SK-N-SH treated with all-trans-retinoic acid at 6 μM for 48 hours (cell line): ENCODE results near the gene TFPI2.
A peak's percentile ranks its signal among the peaks of the same experiment; 100 is the strongest.
"Not testable (repeated sequence)": the region's sequence is repeated elsewhere in the genome, so short reads cannot be mapped to it uniquely, and the experiment has no call there.

Source experiments
- ATAC-seq: fragments of 200-7000 bp; cut with Tn5 transposase; 3 replicates; pipeline ENCODE4 v1.9.1; 2020; ENCODE audit warnings: mild to moderate bottlenecking, moderate library complexity
- ARNTL ChIP-seq: fragments of 450-650 bp; formaldehyde crosslinking; IDR thresholded peaks from 2 replicates; pipeline ENCODE4 v1.5.0; 2020; ENCODE audit warnings: low read depth, mild to moderate bottlenecking, moderate library complexity, borderline replicate concordance
- BACH2 ChIP-seq: fragments of 250-450 bp; sonication (Bioruptor Pico); IDR thresholded peaks from 2 replicates; pipeline ENCODE4 v1.9.0; 2021; ENCODE audit warnings: mild to moderate bottlenecking, borderline replicate concordance
- CSDC2 ChIP-seq: fragments of 250-450 bp; sonication (Bioruptor Pico); IDR thresholded peaks from 2 replicates; pipeline ENCODE4 v1.5.0; 2020; ENCODE audit warnings: mild to moderate bottlenecking, moderate library complexity
- GLIS3 ChIP-seq: fragments of 250-450 bp; sonication (Bioruptor Pico); IDR thresholded peaks from 2 replicates; pipeline ENCODE4 v1.5.0; 2020; ENCODE audit warnings: mild to moderate bottlenecking, moderate library complexity
- ISL1 ChIP-seq: fragments of 250-450 bp; sonication (Bioruptor Pico); IDR thresholded peaks from 2 replicates; pipeline ENCODE4 v2.1.2; 2022; ENCODE audit warnings: mild to moderate bottlenecking, moderate library complexity
- OSR1 ChIP-seq: fragments of 250-450 bp; sonication (Bioruptor Pico); IDR thresholded peaks from 2 replicates; pipeline ENCODE4 v1.8.0; 2022; ENCODE audit warnings: moderate library complexity, mild to moderate bottlenecking, inconsistent platforms
- PPARA ChIP-seq: fragments of 250-450 bp; sonication (Bioruptor Pico); IDR thresholded peaks from 2 replicates; pipeline ENCODE4 v1.5.0; 2020; ENCODE audit warnings: mild to moderate bottlenecking, borderline replicate concordance
- RARB ChIP-seq: fragments of 250-450 bp; sonication (Bioruptor Pico); IDR thresholded peaks from 2 replicates; pipeline ENCODE4 v1.8.0; 2021; ENCODE audit warnings: mild to moderate bottlenecking, moderate library complexity
- SNAI2 ChIP-seq: fragments of 250-450 bp; sonication (Bioruptor Pico); IDR thresholded peaks from 2 replicates; pipeline ENCODE4 v1.5.0; 2020; ENCODE audit warnings: mild to moderate bottlenecking, moderate library complexity
- TCF4 ChIP-seq: fragments of 250-450 bp; sonication (Bioruptor Pico); IDR thresholded peaks from 2 replicates; pipeline ENCODE4 v1.8.0; 2021; ENCODE audit warnings: mild to moderate bottlenecking, moderate library complexity, borderline replicate concordance
- TOX ChIP-seq: fragments of 250-450 bp; sonication (Bioruptor Pico); IDR thresholded peaks from 2 replicates; pipeline ENCODE4 v1.8.0; 2021; ENCODE audit warnings: mild to moderate bottlenecking, moderate library complexity, borderline replicate concordance
- ZC3H10 ChIP-seq: fragments of 250-450 bp; sonication (Bioruptor Pico); IDR thresholded peaks from 2 replicates; pipeline ENCODE4 v1.5.1; 2021; ENCODE audit warnings: mild to moderate bottlenecking, moderate library complexity
- ZFP3 ChIP-seq: fragments of 250-450 bp; sonication (Bioruptor Pico); IDR thresholded peaks from 2 replicates; pipeline ENCODE4 v1.5.0; 2020; ENCODE audit warnings: mild to moderate bottlenecking, moderate library complexity
- ZFP30 ChIP-seq: fragments of 450-650 bp; formaldehyde crosslinking; IDR thresholded peaks from 2 replicates; pipeline ENCODE4 v1.5.0; 2022; ENCODE audit warnings: mild to moderate bottlenecking, moderate library complexity
- ZNF565 ChIP-seq: fragments of 450-650 bp; formaldehyde crosslinking; conservative IDR thresholded peaks from 2 replicates; pipeline ENCODE4 v1.5.0; 2020; ENCODE audit warnings: low read depth, mild to moderate bottlenecking, moderate library complexity
- ZNF8 ChIP-seq: fragments of 450-650 bp; formaldehyde crosslinking; IDR thresholded peaks from 2 replicates; pipeline ENCODE4 v1.5.0; 2020; ENCODE audit warnings: mild to moderate bottlenecking, moderate library complexity
- TF ChIP-seq, protein P1 (sequence below): fragments of 250-450 bp; sonication (Bioruptor Pico); IDR thresholded peaks from 2 replicates; pipeline ENCODE4 v1.5.0; 2020; ENCODE audit warnings: mild to moderate bottlenecking, moderate library complexity
- TF ChIP-seq, protein P2 (sequence below): fragments of 250-450 bp; sonication (Bioruptor Pico); IDR thresholded peaks from 2 replicates; pipeline ENCODE4 v1.8.0; 2021; ENCODE audit warnings: low read depth, mild to moderate bottlenecking, moderate library complexity, borderline replicate concordance
- TF ChIP-seq, protein P3 (sequence below): fragments of 250-450 bp; sonication (Bioruptor Pico); IDR thresholded peaks from 2 replicates; pipeline ENCODE4 v1.8.0; 2020; ENCODE audit warnings: mild to moderate bottlenecking, moderate library complexity, borderline replicate concordance
- TF ChIP-seq, protein P4 (sequence below): fragments of 250-450 bp; sonication (Bioruptor Pico); IDR thresholded peaks from 2 replicates; pipeline ENCODE4 v1.5.1; 2021; ENCODE audit warnings: mild to moderate bottlenecking, moderate library complexity
- TF ChIP-seq, protein P5 (sequence below): fragments of 250-450 bp; sonication (Bioruptor Pico); IDR thresholded peaks from 2 replicates; pipeline ENCODE4 v1.5.1; 2020; ENCODE audit warnings: low read depth, mild to moderate bottlenecking, moderate library complexity

Gene TFPI2

DNA sequence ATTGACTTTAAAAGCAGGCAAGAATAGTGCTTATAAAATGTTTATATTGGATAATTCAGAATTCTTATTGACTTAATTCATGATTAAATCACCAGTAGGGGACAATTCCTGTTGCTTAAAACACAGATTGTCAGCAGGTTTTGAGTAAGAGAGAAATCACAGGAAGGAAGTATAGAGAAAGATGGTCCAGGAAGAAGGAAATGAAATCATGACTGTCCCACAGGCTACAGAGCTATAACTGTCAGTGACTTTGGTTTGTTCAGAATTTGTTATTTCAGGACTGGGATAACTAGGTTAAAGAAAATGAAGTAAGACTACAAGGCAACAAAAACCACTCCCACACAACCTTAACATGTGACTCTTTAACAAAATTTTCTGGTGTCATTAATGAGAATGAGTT lies 22.6 kb upstream of the TFPI2 start:
- no peak for TF ChIP-seq ZNF8
- TF ChIP-seq ISL1 (CRISPR knock-in tag): peak; percentile 75
- no peak for ATAC-seq

DNA sequence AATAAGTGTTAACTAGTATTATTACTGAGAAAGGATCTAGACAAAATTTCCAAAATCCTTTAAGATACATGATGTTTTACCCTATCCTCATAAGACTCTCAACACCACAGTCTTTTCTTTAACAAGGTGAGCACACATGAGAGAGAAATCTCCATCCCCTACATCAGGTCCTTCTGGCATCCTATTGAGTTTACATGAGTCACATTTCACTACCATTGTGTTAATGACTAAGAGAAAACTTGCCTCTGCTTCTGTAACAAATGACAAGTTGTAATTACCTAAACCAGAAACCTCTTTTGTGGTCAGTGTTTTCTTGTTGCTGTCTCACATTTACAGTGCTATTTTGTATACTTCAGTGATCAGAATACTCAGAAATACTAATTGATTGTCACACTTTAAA lies 21.1 kb upstream of the TFPI2 start:
- not testable (repeated sequence) for ATAC-seq

DNA sequence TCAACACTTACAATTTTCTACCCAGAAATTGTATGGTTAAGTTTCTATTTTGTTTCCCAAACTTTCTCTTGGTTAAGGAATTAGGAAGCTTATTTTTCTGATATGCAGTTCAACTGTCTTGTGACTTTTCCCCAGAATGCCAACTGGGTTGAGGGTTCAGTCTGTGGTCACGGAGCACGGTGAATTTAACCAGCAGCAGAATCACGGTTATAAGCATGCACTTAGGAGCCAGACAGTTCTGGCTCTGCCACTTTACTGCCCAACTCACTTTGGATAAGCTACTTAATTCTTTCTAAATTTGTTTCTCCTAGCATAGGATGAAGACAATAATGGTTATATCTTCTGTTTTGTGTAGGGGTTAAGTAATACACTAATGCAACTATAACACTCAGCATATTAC lies 20.7 kb upstream of the TFPI2 start:
- not testable (repeated sequence) for ATAC-seq

DNA sequence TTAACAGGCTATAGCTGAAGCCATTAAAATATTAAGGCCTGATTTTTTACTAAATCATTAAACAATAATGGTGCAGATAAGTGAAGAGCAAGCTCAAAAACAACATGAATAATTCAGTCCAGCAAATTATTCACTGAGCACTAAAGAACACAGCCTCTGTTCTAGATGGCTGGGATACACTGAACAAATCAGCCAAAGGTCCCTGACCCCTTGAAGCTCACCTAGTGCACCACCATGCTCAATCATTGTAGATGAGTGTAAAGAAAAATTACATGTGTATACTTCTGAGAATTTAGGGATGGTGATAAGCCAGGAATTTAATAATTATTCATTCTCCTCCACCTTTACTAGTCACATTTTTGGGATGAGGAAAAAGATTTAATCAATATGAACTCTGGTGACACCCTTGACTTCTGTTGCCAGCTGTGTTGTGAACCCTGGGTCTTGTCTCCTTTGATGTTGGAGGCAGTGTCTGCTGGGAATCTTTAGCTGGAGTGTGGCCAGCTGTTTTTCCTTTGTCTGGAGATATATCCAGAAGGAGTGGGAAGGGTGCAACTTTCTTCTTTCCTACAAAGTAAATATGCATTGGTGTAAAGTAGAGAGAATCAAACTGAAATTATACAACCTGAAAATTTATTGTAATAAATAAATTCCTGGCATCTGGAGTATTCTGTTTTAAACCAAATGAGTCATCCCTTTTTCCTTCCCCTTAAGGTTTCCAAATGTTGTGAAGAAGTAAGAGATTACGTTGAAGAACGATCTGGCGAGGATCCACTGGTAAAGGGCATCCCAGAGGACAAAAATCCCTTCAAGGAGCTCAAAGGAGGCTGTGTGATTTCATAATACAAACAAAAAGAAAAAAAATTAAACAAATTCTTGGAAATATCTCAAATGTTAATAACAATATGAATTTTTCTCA lies 19.8 kb upstream of the TFPI2 start:
- TF ChIP-seq CSDC2 (CRISPR knock-in tag) (no peak), ISL1 (CRISPR knock-in tag) (0 out of 2 replicates have a peak, but pooled peaks have one; percentile 6)
- TF ChIP-seq, all 23 proteins: peak for 1
- peak; percentile 65 for ATAC-seq

DNA sequence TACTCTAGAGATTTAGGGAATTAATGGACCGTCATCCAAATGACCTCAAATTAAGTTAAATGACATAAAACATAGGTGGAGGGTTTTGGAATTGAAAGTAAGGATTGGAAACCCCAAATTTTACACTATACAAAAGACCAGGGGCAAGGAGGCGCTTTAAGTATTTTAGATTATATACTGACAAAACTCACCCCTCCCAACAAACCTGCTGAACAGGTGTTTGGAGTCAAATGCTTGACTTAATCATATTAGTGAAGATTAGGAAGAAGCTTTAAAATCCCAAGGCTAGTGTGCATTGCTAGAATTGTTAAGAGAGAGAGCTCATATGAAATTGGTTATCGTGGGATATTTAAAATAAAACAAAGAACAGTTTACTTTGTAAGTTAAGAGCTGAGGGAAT lies 15.7 kb upstream of the TFPI2 start, which contains the start of gene GNGT1:
GNGT1 (plus strand) TSS at position 301 of the 400 bp plus-strand sequence. CDS start 180 bp downstream, outside the sequence.
- TF ChIP-seq BACH2 (no peak), SNAI2 (no peak), RARB (CRISPR knock-in tag) (no peak), CSDC2 (CRISPR knock-in tag) (no peak), ZFP3 (CRISPR knock-in tag) (no peak)
- no peak for ATAC-seq

DNA sequence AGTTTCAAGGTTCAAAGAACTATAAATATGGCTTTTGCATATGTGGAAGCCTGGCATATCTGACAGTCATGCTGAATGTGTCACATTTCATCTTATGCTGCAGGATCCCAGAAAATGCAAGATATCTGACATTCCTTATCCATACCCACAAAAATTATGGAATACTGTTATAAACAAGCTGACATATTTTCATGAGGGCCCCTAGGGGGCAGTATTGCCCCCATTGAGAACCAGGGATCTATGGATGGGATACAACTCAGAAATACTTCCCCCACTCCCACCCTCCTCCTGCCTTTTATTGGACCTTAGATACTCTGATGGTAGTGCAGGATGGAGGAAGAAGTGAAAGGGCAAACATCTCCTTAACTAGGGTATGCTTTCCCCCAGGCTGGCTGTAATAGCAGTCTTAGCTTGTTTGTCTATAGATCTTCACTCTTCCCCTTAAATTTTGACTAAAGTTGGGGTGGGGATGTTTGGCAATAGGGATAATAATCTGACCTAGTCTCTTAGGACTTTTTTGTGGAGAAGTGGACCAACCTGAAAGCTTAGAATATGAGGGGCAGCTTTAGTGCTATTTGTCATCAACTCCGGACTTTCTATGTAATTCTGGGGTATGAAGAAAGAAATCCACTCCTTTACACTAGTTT lies 12.3 kb upstream of the TFPI2 start:
- peak; percentile 95 for ATAC-seq
- TF ChIP-seq ZFP3 (CRISPR knock-in tag): no peak
- TF ChIP-seq ZFP30: no peak
- TF ChIP-seq, protein P1, sequence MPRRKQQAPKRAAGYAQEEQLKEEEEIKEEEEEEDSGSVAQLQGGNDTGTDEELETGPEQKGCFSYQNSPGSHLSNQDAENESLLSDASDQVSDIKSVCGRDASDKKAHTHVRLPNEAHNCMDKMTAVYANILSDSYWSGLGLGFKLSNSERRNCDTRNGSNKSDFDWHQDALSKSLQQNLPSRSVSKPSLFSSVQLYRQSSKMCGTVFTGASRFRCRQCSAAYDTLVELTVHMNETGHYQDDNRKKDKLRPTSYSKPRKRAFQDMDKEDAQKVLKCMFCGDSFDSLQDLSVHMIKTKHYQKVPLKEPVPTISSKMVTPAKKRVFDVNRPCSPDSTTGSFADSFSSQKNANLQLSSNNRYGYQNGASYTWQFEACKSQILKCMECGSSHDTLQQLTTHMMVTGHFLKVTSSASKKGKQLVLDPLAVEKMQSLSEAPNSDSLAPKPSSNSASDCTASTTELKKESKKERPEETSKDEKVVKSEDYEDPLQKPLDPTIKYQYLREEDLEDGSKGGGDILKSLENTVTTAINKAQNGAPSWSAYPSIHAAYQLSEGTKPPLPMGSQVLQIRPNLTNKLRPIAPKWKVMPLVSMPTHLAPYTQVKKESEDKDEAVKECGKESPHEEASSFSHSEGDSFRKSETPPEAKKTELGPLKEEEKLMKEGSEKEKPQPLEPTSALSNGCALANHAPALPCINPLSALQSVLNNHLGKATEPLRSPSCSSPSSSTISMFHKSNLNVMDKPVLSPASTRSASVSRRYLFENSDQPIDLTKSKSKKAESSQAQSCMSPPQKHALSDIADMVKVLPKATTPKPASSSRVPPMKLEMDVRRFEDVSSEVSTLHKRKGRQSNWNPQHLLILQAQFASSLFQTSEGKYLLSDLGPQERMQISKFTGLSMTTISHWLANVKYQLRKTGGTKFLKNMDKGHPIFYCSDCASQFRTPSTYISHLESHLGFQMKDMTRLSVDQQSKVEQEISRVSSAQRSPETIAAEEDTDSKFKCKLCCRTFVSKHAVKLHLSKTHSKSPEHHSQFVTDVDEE (CRISPR knock-in tag): no peak
- TF ChIP-seq CSDC2 (CRISPR knock-in tag): no peak

DNA sequence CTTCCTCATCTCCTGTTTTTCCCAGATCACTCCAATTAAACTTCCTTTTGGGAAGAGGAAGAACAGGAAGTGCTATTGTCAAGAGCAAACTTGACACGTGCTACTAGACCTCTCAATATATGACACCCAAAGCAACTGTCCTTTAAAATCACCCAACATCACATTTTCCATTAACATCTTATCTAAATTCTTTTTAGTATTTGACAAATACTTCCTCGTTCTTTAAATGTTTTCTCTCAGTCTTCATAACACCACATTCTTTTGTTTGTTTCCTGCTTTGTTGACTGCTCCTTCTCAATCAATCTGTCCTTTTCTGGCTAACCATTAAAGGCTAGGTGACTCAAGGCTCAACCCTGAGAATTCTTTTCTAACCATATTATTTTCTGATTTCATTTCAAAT lies 7.1 kb upstream of the TFPI2 start:
- ATAC-seq: no peak
- TF ChIP-seq, protein P2, sequence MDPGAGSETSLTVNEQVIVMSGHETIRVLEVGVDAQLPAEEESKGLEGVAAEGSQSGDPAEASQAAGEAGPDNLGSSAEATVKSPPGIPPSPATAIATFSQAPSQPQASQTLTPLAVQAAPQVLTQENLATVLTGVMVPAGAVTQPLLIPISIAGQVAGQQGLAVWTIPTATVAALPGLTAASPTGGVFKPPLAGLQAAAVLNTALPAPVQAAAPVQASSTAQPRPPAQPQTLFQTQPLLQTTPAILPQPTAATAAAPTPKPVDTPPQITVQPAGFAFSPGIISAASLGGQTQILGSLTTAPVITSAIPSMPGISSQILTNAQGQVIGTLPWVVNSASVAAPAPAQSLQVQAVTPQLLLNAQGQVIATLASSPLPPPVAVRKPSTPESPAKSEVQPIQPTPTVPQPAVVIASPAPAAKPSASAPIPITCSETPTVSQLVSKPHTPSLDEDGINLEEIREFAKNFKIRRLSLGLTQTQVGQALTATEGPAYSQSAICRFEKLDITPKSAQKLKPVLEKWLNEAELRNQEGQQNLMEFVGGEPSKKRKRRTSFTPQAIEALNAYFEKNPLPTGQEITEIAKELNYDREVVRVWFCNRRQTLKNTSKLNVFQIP (CRISPR knock-in tag): no peak
- TF ChIP-seq TCF4 (CRISPR knock-in tag) (no peak), ZC3H10 (CRISPR knock-in tag) (no peak), OSR1 (CRISPR knock-in tag) (no peak), PPARA (CRISPR knock-in tag) (no peak), GLIS3 (CRISPR knock-in tag) (no peak), ARNTL (CRISPR knock-in tag) (no peak), TOX (CRISPR knock-in tag) (no peak), CSDC2 (CRISPR knock-in tag) (no peak), ZNF8 (no peak), ZNF565 (no peak), RARB (CRISPR knock-in tag) (no peak), SNAI2 (no peak)
- TF ChIP-seq, protein P3, sequence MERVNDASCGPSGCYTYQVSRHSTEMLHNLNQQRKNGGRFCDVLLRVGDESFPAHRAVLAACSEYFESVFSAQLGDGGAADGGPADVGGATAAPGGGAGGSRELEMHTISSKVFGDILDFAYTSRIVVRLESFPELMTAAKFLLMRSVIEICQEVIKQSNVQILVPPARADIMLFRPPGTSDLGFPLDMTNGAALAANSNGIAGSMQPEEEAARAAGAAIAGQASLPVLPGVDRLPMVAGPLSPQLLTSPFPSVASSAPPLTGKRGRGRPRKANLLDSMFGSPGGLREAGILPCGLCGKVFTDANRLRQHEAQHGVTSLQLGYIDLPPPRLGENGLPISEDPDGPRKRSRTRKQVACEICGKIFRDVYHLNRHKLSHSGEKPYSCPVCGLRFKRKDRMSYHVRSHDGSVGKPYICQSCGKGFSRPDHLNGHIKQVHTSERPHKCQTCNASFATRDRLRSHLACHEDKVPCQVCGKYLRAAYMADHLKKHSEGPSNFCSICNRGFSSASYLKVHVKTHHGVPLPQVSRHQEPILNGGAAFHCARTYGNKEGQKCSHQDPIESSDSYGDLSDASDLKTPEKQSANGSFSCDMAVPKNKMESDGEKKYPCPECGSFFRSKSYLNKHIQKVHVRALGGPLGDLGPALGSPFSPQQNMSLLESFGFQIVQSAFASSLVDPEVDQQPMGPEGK (CRISPR knock-in tag): no peak
- TF ChIP-seq, protein P4, sequence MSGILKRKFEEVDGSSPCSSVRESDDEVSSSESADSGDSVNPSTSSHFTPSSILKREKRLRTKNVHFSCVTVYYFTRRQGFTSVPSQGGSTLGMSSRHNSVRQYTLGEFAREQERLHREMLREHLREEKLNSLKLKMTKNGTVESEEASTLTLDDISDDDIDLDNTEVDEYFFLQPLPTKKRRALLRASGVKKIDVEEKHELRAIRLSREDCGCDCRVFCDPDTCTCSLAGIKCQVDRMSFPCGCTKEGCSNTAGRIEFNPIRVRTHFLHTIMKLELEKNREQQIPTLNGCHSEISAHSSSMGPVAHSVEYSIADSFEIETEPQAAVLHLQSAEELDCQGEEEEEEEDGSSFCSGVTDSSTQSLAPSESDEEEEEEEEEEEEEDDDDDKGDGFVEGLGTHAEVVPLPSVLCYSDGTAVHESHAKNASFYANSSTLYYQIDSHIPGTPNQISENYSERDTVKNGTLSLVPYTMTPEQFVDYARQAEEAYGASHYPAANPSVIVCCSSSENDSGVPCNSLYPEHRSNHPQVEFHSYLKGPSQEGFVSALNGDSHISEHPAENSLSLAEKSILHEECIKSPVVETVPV (CRISPR knock-in tag): no peak
- TF ChIP-seq, protein P5, sequence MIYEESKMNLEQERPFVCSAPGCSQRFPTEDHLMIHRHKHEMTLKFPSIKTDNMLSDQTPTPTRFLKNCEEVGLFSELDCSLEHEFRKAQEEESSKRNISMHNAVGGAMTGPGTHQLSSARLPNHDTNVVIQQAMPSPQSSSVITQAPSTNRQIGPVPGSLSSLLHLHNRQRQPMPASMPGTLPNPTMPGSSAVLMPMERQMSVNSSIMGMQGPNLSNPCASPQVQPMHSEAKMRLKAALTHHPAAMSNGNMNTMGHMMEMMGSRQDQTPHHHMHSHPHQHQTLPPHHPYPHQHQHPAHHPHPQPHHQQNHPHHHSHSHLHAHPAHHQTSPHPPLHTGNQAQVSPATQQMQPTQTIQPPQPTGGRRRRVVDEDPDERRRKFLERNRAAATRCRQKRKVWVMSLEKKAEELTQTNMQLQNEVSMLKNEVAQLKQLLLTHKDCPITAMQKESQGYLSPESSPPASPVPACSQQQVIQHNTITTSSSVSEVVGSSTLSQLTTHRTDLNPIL (CRISPR knock-in tag): no peak
